HG03457 (cell line): ENCODE measurements around the gene PAK4.
"Not testable (repeated sequence)": the region's sequence is repeated elsewhere in the genome, so short reads cannot be mapped to it uniquely, and the experiment has no call there.

Experiments used
- ATAC-seq: cut with Tn5 transposase; IDR thresholded peaks from one replicate; pipeline ENCODE4 v1.9.1; 2021; ENCODE audit warnings: moderate number of reproducible peaks; ENCODE audit not compliant: unreplicated experiment

Gene PAK4

DNA sequence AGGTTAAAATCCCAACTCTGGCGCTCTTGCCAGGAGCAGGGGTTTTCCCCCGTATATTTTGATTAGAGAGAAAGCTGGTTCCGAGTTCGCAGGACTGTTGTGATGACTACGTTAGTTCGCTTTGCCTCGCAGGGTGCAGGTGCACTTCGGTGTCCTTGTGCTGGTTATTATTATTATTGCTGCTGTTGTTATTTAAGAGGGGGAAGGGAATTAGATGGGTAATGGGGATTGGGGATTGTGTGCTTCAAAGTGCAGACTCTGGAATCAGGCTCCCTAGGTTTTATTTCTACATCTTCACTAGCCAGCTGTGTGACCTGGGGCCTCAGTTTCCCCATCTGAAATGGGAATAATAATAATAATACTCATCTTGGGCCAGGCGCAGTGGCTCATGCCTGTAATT lies 26.2 kb upstream of the PAK4 start:
- ATAC-seq, result no peak

DNA sequence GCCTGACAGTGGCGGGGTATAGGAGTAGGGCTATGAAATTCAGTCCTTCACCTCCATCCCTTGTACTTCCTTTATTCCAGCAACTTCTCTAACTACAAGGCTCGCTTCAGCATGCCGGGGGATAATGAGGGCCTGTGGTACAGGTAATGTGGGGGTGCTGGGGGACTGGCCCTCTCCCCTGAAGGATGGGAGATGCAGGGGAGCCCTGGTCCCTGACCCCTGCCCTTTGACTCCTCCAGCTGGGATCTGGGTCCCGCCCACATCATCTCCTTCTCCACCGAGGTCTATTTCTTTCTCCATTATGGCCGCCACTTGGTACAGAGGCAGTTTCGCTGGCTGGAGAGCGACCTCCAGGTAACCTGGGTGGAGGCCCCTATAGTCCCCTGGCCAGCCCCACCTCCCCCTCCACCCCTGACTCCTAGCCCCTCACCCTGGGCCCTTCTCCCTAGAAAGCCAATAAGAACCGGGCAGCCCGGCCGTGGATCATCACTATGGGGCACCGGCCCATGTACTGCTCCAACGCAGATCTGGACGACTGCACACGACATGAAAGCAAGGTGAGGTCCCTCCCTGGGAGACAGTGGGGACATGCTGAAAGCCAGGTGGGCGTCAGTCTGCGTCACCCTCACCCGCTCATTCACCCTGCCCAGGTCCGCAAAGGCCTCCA lies 25.0 kb upstream of the PAK4 start:
- no peak for ATAC-seq

DNA sequence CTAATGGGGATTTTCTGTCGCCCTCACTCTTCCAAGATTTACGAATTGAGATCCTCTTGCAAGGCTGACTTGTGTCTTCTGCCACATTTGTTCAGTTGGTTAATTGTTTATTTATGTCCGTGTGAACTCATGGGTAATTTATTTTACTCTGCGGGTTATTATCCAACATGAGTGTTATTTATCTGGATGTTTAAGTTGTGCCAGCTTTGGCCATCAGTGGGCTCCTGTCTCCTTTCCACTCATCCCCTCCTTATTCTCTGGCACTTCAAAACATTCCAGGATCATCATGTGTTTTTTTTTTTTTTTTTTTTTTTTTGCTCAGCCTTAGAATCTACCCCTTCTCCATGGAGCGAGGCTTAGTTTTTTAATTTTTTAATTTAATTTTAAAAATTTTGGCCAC lies 22.4 kb upstream of the PAK4 start:
- no peak for ATAC-seq

DNA sequence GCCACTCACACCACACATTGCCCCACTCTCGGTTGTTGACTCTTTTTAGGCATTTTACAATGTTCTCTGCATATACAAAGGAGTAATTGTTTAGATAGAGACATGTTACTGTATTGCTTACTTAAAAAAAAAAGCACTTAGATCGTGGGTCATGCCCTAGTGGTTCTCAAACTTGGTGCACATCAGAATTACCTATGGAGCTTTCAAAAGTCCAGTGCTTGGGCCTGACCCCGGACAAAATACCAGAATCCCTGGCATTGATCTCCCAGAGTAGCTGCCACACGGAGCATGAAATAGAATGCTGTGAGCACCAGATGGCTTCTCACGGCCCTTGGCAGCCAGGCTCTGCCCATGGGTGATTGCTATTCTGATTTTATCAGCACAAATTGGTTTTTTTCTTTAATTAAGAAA lies 21.4 kb upstream of the PAK4 start:
- no peak for ATAC-seq

DNA sequence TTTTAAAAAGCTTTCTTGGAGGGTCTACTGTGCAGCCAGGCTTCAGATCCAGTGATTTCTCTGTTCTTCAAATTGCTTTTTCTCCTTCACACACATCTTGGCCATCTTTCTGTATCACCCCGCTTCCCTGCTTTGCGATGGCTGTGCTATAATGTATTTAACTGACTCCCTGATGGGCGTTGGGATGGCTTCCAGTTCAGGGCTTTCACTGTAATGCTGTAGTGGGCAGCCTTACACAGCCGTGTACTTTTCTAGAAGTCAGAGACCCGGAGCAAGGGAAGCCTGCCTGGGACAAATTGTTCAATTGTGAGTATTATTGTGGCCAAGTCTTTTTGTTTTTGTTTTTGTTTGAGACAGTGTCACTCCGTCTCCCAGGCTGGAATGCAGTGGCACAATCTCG lies 19.4 kb upstream of the PAK4 start:
- ATAC-seq, result no peak

DNA sequence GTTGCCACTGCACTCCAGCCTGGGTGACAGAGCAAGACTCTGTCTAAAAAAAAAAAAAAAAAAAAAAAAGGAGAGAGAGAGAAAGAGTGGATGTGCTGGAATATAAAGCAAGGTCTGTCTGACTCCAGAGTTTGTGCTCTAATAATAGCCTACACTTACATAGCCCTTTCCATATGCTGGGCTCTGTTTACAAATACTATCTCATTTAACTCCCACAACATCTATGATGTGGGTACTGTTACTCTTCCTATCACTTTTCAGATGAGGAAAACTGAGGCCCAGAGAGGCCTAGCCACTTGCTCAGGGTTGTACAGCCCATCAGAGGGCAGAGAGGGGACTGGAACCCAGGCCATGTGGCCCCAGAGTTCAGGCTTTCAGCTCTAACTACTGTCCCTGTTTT lies 15.9 kb upstream of the PAK4 start:
- ATAC-seq, result no peak

DNA sequence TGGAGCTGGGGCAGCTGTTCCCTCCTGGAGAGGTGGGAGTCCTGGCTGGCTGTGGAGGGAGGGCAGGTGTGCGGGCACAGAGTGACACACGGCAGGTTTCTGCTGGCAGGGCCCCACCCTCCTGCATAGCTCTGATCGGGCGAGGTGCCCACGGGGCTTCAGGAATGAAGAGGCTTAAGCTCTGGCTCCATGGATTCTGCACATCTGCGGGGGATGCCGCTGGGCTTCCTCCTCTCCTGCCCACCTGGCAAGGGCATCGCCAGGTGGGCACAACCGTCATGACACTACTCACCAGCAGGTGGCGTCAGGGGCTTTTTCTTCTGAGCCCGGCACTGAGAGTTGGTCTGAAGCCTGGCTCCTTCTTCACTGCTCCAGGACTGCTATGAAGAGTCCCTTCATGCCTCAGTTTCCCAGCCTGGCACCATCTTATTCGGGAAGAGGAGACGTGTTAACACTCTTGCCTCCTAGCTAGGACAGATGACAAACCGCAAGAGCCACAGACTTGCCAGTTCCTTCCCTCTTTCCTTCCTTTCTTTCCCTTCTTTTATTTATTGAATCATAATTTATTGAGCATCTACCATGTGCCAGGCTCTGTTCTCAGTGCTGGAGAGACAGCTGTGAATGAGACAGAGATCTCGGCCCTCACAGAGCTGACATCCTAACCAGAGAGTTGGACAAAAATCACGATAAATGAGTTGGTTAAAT lies 15.2 kb upstream of the PAK4 start:
- no peak for ATAC-seq

DNA sequence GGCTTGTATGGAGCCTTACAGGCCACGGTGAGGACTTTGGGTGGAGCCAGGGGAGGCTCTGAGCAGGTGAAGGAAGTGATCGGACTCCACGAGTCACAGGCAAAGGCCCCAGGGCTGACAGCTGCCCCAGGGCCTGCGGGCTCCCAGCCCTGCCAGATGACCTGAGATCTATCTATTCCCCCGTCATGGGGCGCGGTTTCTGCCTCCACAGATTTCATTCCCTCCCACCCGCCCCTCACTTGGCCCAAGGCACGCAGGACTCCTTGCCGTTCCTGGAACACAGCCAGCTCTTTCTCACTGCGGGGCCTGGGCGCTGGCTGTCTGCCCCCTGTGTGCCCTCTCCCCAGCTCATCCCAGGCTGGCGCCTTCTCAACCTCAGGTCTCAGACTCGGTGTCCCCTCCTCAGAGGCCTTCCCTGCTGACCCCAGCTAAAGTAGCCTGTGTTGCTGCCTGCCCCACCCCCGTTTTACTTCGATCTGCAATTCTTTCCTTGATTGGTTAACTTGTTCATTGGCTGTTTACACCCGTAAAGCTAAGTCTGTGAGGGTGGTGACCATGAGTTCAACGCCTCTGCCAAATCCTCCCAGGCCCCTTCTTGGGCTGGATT lies 13.9 kb upstream of the PAK4 start:
- ATAC-seq, result no peak

DNA sequence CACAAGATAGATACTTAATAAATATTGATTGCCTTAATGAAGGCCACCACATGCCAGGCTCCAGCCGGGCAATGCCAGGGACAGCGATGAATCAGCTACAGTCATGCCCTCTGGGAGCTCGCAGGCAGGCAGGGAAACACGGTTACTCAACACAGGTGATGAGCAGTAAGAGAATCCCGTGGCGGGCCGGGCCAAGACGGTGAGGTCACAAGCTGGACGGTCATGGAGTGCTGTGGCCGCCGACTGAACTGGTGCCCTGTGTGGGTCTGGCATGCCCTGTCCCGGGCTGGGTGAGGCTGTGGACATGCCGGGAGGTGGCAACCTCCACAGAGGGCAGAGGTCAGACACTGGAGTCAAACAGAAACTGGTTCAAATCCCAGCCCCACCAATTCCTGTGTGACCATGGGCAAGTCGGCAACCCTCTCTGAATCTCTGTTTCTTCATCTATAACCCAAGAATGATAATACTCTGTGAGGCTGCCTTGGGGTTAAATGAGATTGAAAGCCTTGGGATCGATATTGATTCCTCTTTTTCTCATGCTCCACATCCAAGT lies 13.2 kb upstream of the PAK4 start:
- ATAC-seq, result no peak

DNA sequence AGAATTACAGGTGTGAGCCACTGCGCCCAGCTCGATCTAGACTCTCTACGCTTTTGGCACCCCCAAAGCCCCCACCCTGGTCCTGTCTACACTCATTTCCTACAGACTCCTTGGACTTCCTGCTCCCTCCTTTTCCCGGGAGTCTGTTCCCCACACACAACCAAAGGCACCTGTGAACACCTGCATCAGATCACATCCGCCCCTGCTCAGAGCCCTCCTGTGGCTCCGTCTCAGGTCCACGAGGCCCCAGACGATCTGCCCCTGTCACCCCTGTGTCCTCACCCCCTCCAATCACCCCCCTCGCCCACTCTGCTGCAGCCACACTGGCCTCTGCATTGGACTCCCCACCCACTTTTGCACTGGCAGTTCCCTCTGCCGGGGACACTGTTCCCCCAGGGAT lies 12.4 kb upstream of the PAK4 start:
- no peak for ATAC-seq

DNA sequence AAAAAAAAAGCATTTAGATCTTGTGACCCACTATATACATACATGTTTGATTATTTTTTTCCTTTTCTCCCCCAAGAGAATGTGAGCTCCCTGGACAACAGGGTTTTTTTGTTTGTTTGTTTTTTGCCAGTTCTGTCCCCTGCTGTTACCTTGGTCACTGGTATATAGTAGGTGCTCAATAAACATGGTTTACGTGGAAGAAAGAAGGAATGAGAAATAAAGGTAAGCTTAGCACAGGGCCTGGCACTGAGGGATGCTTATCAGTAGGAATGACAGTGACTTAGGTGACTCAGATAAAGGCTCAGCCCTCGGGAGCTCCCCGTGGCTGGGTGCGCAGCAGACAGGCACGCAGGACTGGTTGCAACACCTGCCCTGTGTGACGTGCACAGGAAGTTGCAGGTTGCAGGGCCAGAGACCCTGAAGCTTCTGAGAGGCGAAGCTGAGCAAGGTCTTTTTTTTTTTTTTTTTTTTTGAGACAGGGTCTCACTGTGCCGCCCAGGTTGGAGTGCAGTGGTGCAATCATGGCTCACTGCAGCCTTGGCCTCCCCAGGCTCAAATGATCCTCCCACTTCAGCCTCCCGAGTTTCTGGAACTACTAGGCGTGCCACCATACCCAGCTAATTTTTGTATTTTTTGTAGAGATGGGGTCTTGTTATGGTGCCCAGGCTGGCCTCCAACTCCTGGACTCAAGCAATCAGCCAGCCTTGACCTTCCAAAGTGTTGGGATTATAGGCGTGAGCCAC lies 10.3 kb upstream of the PAK4 start:
- ATAC-seq, result no peak

DNA sequence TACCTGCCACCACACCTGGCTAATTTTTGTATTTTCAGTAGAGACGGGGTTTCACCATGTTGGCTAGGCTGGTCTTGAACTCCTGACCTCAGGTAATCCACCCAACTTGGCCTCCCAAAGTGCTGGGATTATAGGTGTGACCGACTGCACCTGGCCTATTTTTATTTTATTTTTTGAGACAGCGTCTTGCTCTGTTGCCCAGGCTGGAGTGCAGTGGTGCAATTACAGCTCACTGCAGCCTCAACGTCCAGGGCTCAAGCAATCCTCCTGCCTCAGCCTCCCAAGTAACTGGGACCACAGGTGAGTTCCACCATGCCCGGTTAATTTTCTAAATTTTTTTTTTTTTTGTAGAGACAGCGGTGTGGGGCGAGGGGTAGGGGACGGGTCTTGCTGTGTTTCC lies 8.6 kb upstream of the PAK4 start:
- not testable (repeated sequence) for ATAC-seq

DNA sequence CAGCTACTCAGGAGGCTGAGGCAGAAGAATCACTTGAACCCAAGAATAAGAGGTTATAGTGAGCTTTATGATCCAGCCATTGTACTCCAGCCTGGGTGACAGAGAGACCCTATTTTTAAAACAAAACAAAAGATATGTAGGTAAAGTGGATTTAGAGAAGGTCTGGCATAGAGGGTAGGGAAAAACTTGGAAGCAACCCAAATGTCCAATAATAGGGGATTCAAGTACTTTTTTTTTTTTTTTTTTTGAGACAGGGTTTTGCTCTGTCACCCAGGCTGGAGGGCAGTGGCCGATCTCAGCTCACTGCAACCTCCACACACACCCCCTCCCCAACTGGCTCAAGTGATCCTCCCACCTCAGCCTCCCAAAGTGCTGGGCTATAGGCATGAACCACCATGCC lies 5.8 kb upstream of the PAK4 start:
- ATAC-seq, result no peak

DNA sequence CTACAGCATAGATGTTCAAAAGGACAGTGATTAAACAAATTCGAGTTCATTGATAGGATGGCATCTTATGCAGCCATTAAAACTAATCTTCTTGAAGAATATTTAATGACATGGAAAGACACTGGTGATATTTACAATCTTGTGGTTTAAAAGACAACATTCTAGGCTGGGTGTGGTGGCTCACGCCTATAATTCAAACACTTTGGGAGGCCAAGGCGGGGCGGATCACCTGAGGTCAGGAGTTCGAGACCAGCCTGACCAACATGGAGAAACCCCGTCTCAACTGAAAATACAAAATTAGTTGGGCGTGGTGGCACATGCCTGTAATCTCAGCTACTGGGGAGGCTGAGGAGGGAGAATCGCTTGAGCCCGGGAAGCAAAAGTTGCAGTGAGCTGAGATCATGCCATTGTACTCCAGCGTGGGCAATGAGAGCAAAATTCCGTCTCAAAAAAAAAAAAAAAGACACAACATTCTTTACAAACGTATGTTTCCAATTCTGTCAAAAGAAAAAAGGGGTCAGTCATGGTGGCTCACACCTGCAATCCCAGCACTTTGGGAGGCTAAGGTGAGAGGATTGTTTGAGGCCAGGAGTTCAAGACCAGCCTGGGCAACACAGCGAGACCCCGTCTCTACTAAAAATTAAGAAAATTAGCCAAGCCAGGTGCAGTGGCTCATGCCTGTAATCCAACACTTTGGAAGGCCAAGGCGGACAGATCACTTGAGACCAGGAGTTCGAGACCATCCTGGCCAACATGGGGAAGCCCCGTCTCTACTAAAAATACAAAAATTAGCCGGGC lies 2.5 kb upstream of the PAK4 start:
- ATAC-seq, result no peak

DNA sequence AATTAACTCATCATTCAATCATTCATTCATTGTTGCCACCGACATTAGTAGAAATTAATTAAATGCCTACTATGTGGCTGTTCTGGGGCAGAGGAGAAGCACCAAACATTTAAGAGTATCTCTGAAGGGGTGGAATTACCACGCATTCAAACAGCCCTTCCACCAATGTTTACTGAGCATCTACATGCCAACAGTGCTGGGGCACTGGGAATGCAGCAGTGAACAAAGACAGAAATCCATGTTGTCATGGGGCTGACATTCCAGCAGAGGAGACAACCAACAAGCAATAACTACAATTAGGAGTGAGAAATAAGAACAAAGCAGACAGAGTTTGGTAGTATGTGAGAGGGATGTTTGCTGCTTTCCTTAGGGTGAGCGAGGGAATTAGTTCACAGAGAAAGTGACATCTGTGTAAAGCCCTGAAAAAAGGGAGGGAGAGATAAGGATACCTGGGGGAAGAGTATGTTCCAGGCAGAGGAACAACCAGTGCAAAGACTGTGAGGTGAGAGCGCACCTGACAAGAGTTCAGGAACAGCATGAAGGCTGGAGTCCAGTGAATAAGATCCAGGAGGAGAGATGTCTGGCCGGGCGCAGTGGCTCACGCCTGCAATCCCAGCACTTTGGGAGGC lies 1.3 kb upstream of the PAK4 start:
- no peak for ATAC-seq

DNA sequence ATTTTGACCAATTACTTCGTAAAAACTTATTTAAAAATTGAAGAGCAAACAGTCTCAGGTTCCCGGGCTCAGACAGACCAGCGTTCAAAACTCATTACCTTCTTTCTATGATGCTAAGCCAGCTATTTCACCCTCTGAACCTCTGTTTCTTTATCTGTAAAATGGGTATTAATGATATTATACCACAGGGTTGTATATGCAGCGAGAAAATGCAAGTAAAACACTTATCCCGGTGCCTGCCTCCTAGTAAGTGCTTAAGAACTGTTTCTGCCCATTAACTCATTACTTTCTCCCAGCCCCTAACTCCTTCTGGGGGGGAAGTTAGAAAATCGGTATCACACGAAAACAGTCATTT lies 410 bp upstream of the PAK4 start:
- no peak for ATAC-seq

DNA sequence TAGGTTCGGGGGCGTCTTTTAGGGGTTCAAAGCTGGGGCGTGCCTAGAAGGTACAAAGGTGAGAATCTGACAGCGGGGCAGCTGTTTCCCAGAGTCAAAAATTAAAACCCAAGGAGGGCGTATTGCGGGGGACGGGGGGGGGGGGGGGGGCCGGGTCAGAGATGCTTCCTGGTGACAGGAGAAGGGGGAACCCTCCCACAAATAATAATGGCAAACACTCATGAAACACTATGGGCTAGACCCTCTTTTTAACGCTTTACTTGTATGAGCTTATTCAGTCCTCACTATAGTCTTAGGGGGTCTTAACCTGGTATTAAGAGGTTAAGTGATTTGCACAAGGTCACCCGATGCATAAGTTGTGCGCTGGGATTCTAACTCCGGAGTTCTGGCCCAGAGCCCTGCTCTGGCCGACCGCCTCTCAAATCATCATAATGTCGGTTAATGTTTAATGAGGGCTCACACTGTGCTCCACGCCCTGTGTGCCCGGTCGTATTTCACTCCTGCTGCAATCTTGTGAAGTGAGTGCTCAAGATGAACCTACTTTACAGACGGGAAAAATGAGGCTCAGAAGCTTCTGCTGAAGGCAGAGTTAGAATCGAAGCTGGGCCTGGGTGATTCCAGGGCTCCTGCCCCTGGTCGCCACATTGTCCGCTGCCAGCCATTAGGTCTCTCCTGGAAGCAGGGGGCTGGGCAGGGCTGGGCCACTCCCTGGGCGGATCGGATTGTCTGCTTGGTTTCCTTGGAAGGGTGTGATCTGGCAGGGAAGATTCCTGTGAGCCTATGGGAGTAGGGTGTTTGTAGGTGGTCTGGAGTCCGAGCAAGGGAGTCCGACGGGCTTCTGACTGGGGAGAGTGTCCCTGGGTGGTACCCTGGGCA lies 964 bp downstream of the PAK4 start:
- ATAC-seq, result no peak

DNA sequence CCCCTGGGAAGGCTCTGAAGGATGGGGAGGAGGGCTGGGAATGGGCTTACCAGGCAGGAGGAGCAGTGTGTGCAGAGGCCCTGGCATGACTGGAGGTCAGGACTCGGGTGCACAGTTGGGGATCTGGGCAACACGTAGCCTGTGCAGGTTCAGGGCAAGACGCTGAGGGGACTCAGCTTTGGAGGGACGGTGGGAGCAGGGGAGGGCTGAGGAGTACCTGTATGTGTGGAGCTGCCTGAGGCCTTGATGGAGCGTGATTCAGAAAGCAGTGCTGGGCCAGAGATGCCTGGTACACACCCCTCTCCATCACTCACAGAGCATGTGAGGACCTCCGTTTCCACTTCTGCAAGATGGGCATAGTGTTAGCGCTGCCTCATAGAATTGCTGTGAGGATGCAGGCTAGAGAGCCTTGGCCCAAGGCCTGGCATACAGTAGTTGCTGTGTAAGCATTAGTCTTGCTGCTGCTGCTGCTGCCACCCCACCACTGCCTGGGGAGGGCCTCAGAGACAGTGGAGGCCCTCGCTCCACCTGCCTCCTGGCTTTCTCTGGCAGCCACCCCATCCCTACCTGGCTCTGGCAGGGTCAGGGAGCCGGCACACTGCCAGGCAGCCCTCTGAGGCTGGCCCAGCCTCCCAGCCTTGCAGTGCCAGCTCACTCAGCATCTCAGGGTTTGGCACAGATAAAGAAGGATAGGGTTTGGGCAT lies 2.4 kb downstream of the PAK4 start:
- ATAC-seq, result no peak
